ENCODE results near the gene SMARCA2.

- TF ChIP-seq POLR2A (IDR thresholded peaks at IDR 0.05) (no peak), CTCF (IDR thresholded peaks at IDR 0.05) (no peak)
Measured at GRCh38 chr9:2196757-2197156, 181.6 kb downstream of the SMARCA2 start.

All from testis (tissue), 2 donors.